Renal pelvis (tissue), 4 donors: ENCODE data around the gene IFITM5. TPM values are rescaled to one million over a fixed set of nuclear protein-coding genes. Genes with fewer than 3 reads are reported as not detected.
"Not testable (repeated sequence)": the region's sequence is repeated elsewhere in the genome, so short reads cannot be mapped to it uniquely, and the experiment has no call there.

Experiments used
- DNase-seq: peaks from one replicate; pipeline ENCODE4 v3.0.0-alpha.2; 2013
- polyA plus RNA-seq, 3 donors: library from polyadenylated mRNA; unstranded; fragments of 120-200 nt; gene quantifications; one replicate each; pipeline ENCODE4 v1.2.1, GENCODE V29; 2013; ENCODE audit not compliant: insufficient read length in 3 of 3

Gene IFITM5
- polyA plus RNA-seq, 3 donors: 0.23 to 0.87 (median 0.62) TPM

- DNase-seq: not testable (repeated sequence)
These were observed 29.3 kb upstream of the IFITM5 start for GRCh38 chr11:328516-329100.

- DNase-seq: no peak
These were observed 28.7 kb upstream of the IFITM5 start for GRCh38 chr11:328012-328411.

- DNase-seq: no peak
These were observed 28.2 kb upstream of the IFITM5 start for GRCh38 chr11:327581-327923.

- DNase-seq: no peak
These were observed 27.7 kb upstream of the IFITM5 start for GRCh38 chr11:326842-327580.

GRCh38 chr11:326592-326841, 27.2 kb upstream of the IFITM5 start:
- no peak for DNase-seq

GRCh38 chr11:325796-326591, 26.7 kb upstream of the IFITM5 start:
- no peak for DNase-seq

- DNase-seq: not testable (repeated sequence)
These were observed 25.5 kb upstream of the IFITM5 start for GRCh38 chr11:324593-325517.

GRCh38 chr11:324156-324555, 24.8 kb upstream of the IFITM5 start:
- DNase-seq: no peak

GRCh38 chr11:319888-320273, 20.6 kb upstream of the IFITM5 start:
- DNase-seq: not testable (repeated sequence)

GRCh38 chr11:319121-319887, 20.0 kb upstream of the IFITM5 start:
- not testable (repeated sequence) for DNase-seq

- DNase-seq: not testable (repeated sequence)
These were observed 19.2 kb upstream of the IFITM5 start for GRCh38 chr11:318405-319120.

GRCh38 chr11:317668-318404, 18.5 kb upstream of the IFITM5 start:
- not testable (repeated sequence) for DNase-seq

GRCh38 chr11:316891-317301, 17.6 kb upstream of the IFITM5 start:
- no peak for DNase-seq

- no peak for DNase-seq
These were observed 16.8 kb upstream of the IFITM5 start for GRCh38 chr11:316031-316701.

- DNase-seq: no peak
These were observed 16.2 kb upstream of the IFITM5 start for GRCh38 chr11:315516-315994.

- DNase-seq: no peak
These were observed 15.7 kb upstream of the IFITM5 start for GRCh38 chr11:315051-315481.

GRCh38 chr11:314554-314875, 15.2 kb upstream of the IFITM5 start:
- DNase-seq: not testable (repeated sequence)

- DNase-seq: peak; percentile 83
These were observed 14.6 kb upstream of the IFITM5 start, which contains the start of gene IFITM1 for GRCh38 chr11:313787-314553. TSS of gene IFITM1 (plus strand) at chr11:314040. CDS start at chr11:314171, 131 bp downstream.
